Esophagus squamous epithelium (tissue), 4 donors: ENCODE data around the gene SERF1A.
"Not testable (repeated sequence)": the region's sequence is repeated elsewhere in the genome, so short reads cannot be mapped to it uniquely, and the experiment has no call there.

Experiments used
- POLR2A ChIP-seq, 4 donors: fragments of 450-650 bp; IDR thresholded peaks; one replicate each; pipeline ENCODE4 v1.6.1; 2017; ENCODE audit warnings: antibody characterized with exemption in 4 of 4, mild to moderate bottlenecking in 4 of 4, moderate library complexity in 3 of 4
- TF ChIP-seq, protein P1 (sequence below), 6 experiments: fragments of 450-650 bp in 4 of 6; fragments of 200-600 bp in 2 of 6; sonication (generic) in 2 of 6; IDR thresholded peaks; one replicate each; pipeline ENCODE4 v1.5.1; 2016 to 2019; ENCODE audit warnings: antibody characterized with exemption in 6 of 6, mild to moderate bottlenecking in 4 of 6, moderate library complexity in 4 of 6

DNA sequence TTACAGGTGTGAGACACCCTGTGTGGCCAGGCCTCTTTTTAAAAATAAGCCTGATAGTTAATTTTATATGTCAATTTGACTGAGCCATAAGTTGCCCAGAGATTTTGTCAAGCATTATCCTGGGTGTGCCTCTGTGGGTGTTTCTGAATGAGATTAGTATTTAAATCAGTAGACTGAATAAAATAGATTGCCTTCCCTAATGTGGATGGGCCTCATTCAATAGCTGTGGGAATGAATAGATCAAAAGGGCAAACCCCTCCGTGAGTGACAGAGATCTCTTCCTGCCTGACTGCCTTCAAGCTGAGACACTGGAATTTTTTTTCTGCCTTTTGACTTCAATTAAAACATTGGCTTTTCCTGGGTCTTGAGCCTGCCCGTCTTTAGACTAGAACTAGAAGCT, 33.7 kb upstream of the SERF1A start:
- TF ChIP-seq, protein P1, sequence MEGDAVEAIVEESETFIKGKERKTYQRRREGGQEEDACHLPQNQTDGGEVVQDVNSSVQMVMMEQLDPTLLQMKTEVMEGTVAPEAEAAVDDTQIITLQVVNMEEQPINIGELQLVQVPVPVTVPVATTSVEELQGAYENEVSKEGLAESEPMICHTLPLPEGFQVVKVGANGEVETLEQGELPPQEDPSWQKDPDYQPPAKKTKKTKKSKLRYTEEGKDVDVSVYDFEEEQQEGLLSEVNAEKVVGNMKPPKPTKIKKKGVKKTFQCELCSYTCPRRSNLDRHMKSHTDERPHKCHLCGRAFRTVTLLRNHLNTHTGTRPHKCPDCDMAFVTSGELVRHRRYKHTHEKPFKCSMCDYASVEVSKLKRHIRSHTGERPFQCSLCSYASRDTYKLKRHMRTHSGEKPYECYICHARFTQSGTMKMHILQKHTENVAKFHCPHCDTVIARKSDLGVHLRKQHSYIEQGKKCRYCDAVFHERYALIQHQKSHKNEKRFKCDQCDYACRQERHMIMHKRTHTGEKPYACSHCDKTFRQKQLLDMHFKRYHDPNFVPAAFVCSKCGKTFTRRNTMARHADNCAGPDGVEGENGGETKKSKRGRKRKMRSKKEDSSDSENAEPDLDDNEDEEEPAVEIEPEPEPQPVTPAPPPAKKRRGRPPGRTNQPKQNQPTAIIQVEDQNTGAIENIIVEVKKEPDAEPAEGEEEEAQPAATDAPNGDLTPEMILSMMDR (IDR thresholded peaks at IDR 0.05): not testable (repeated sequence)
- TF ChIP-seq POLR2A (IDR thresholded peaks at IDR 0.05): not testable (repeated sequence)
